DND-41 (cell line): ENCODE data around the gene TRIM5.

Experiments used
- CTCF ChIP-seq: IDR thresholded peaks from 2 replicates; pipeline ENCODE4 v1.5.1; 2012; ENCODE audit warnings: borderline replicate concordance, low read length, moderate library complexity, mild to moderate bottlenecking; ENCODE audit not compliant: poor library complexity, severe bottlenecking; ENCODE audit errors: extremely low read depth
- EZH2 ChIP-seq: IDR thresholded peaks from 3 replicates; pipeline ENCODE4 v1.6.1; 2012; ENCODE audit warnings: borderline replicate concordance, low read depth, mild to moderate bottlenecking, moderate library complexity, low read length, inconsistent platforms; ENCODE audit not compliant: severe bottlenecking

DNA sequence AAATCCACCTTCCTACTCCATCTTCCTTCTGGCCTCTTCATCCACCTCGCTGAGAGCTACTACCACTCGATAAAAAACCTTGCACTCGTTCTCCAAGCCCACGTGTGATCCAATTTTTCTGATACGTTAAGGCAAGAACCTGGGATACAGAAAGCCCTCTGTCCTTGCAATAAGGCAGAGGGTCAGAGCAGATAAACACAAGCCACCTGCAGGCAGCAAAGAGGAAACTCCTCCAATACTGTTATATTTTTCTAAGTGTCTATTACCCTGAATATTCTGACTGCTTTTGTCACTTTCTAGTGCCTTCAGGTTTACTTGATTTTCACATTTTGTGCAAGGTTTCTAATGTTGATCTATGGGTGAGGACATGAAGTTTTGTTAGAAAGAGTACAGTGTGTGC is 26.6 kb downstream of the TRIM5 start:
- TF ChIP-seq CTCF (no peak), EZH2 (no peak)
